Tracheal epithelial cell (primary cell): ENCODE measurements around the gene TMEM92. TPM values are rescaled to one million over a fixed set of nuclear protein-coding genes. Genes with fewer than 3 reads are reported as not detected.

ENCODE experiments used
- total RNA-seq: library from RNA; depleted of rRNA; stranded (reverse); fragments of >200 nt; gene quantifications from 2 replicates; pipeline ENCODE4 v1.2.1, GENCODE V29; 2014

The TMEM92 gene
- 0.85 and 0.96 TPM in 2 replicates for total RNA-seq

GRCh38 chr17:50274142-50274896 is at the start of gene TMEM92:
Gene TMEM92 (plus strand): TSS chr17:50274466. CDS start chr17:50274502, 36 bp downstream.

Other genes with a start within 250 kb of the TMEM92 start
- gene ITGA3, start 218.4 kb upstream of the TMEM92 start, total RNA-seq = 561 and 885 TPM in 2 replicates
- 1.9 and 3.8 TPM in 2 replicates for gene PDK2, start 179.1 kb upstream of the TMEM92 start, total RNA-seq
- 0.21 and 0.24 TPM in 2 replicates for gene SAMD14, start 144.3 kb upstream of the TMEM92 start, total RNA-seq
- gene PPP1R9B, start 123.8 kb upstream of the TMEM92 start, total RNA-seq = 17.8 and 18.8 TPM in 2 replicates
- gene SGCA, start 108.5 kb upstream of the TMEM92 start, total RNA-seq = not detected in 2 replicates
- 3.2 and 28.4 TPM in 2 replicates for gene COL1A1, start 72.8 kb upstream of the TMEM92 start, total RNA-seq
- gene XYLT2, start 71.7 kb downstream of the TMEM92 start, total RNA-seq = 31.8 and 41.4 TPM in 2 replicates
- gene MRPL27, start 98.7 kb downstream of the TMEM92 start, total RNA-seq = 71.0 and 79.5 TPM in 2 replicates
- 0.48 TPM in 1 of 2 replicates, not detected in the other for gene EME1, start 98.8 kb downstream of the TMEM92 start, total RNA-seq
- gene LRRC59, start 123.1 kb downstream of the TMEM92 start, total RNA-seq = 137 and 209 TPM in 2 replicates
- gene ACSF2, start 151.8 kb downstream of the TMEM92 start, total RNA-seq = 18.5 and 29.6 TPM in 2 replicates
- gene CHAD, start 194.4 kb downstream of the TMEM92 start, total RNA-seq = not detected in 2 replicates
- 9.9 and 14.1 TPM in 2 replicates for gene RSAD1, start 204.4 kb downstream of the TMEM92 start, total RNA-seq
- gene MYCBPAP, start 234.0 kb downstream of the TMEM92 start, total RNA-seq = 0.43 and 0.96 TPM in 2 replicates